Globus pallidus (tissue), 1 donor: ENCODE results near the gene PDE7B.
"Not testable (repeated sequence)": the region's sequence is repeated elsewhere in the genome, so short reads cannot be mapped to it uniquely, and the experiment has no call there.

ENCODE experiments used
- DNase-seq: peaks from one replicate; pipeline ENCODE4 v3.0.0-alpha.2; 2015; ENCODE audit warnings: low spot score

Gene PDE7B

DNA sequence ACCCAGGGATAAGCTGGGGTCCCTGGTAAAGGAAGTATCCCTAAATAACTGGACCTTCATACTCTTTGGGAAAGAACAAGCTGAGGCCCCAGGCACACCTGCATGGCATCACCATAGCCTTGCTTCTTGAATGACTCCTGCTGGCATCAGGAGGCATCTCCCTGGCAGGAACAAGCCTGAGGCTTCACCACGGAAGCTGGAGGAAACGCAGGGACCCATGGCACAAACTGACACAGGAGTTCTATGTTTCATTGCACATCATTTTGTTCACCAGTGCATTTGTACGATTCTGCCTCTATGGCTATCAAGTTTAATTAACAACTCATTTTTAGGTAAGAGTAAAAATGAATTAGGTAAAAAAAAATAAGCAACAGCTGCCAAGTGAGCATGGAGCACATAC lies 619 bp upstream of the PDE7B start:
- no peak for DNase-seq

DNA sequence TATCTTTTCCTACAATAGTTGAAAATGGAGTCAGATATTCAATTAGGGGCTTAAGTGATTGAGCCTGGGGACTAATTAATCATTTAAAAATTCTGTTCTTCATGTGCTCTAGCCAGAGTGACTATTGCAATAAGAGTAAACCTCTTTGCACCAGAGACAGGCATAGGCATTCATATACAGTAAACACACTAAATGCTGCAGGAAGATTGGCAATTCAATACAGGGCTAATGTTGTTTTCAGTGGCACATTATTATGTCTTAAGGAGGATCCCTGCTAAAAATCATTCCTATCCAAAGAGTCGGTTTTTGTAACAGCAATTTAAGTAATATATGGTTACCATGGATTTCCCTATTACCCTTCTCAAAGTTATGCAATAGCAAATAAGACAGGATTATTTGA lies 1.2 kb downstream of the PDE7B start:
- no peak for DNase-seq

DNA sequence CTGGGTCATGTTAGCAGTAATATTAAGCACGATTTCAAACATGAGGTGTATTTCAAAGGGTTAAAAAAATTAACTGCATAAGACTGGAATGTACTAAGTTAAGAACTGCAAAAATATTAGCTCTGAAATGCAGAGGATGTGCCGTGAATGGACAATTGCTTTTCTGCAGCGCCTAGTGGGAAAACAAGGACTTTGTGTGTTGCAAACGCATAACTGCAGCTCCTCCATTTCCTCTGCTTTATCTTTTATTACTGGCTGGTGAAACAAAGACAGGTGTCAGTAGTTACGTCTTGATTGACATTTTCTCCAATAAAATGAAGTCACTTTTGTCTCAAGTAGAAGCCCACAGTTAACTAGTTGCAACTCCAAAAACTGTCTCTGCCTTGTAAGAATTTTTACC lies 1.7 kb downstream of the PDE7B start:
- no peak for DNase-seq

DNA sequence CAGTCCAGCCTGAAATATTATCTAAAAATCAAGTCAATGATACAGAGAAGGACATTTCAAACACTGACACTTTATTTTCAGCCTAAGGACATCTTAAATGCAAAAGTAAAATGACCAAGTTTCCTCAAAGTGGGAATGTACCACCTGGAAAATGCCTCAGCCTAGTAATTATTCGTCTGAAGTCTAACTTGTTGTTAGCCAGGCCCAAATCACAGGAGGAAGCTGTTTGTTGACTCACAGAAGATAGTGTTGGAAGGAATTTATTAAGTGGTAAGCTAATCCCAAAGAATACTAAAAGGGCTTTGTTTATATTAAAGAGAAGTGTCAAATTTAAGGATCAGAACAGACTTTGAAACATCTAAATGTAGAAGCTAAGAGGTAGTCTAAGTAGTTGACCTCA lies 2.5 kb downstream of the PDE7B start:
- no peak for DNase-seq

DNA sequence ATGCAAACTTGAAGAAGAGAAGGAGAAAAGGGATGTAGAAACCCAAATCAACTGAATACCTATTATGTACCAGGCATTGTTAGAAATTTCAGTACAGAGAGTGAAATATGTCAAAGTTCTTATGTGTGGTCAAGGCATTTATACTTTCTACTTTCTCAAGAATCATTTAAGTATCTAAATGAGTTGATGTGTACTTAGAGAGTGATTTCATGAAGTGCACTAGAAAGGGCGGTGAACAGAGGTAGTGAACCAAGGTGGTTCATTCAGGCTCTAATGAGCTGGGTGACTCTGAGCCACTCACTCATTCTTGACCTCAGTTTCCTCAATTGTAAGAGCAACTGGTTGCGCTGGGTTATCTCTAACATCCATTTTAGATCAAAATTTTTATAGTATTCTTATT lies 3.3 kb downstream of the PDE7B start:
- DNase-seq: no peak

DNA sequence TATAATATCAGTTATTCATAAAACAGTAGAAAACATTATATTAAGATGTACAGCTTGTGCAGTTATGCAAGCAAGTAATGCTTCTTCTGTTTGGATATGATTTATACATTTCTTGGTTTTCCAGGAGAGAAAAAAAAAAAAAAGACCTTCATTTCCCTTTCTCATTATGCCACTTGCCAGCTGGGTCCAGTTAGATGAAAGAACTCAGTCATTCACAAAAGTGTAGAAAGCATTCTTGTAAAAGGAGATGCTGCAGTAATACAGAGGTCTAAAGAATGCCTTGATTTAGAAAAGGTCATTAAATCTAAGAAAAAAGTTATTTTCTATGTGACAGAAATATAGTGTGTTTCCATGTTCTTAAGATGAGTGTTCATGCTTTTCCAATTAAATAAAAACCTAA lies 7.4 kb downstream of the PDE7B start:
- DNase-seq: no peak

DNA sequence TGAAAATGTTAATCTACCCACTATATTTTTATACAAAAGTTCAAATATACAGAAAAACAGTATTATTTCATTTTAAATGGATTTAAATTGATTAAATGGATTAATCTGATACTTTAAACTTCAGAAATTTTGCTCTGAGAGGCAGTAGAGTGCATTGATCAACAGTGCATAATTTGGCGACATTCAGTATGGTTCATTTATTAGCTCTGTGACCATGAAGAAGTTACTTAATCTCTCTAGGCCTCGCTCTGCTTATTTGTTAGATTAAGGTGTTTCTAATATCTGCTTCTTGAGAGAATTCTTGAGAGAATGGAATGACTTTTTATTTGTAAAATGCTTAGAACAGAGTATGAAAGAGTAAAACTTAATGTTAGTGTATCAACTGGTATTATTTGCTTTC lies 8.9 kb downstream of the PDE7B start:
- no peak for DNase-seq

DNA sequence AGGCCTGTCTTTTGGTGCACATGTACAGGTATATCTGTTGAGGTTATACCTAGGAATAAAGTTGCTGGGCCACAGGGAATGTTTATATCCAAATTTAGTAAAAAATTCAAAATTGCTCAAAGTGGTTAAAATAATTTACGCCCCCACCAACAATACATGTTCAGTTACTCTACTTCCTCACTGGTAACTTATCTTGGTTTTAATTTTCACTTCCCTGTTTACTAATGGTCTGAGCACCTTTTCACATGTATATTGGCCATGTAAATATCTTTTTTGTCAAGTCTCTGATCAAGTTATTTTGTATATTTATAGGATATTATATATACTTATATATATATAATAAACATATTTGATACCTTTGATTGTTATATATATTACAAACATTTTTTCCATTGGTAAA lies 9.7 kb downstream of the PDE7B start:
- DNase-seq: no peak

DNA sequence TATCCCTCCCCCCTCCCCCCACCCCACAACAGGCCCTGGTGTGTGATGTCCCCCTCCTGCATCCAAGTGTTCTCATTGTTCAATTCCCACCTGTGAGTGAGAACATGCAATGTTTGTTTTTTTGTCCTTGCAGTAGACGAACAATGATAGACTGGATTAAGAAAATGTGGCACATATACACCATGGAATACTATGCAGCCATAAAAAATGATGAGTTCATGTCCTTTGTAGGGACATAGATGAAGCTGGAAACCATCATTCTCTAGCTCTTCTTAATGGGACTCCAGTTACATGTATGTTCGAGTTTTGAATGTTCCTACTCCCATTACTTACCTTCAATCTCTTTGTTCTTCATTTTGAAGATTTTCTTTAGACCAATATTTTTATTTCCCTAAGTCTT lies 13.4 kb downstream of the PDE7B start:
- not testable (repeated sequence) for DNase-seq

DNA sequence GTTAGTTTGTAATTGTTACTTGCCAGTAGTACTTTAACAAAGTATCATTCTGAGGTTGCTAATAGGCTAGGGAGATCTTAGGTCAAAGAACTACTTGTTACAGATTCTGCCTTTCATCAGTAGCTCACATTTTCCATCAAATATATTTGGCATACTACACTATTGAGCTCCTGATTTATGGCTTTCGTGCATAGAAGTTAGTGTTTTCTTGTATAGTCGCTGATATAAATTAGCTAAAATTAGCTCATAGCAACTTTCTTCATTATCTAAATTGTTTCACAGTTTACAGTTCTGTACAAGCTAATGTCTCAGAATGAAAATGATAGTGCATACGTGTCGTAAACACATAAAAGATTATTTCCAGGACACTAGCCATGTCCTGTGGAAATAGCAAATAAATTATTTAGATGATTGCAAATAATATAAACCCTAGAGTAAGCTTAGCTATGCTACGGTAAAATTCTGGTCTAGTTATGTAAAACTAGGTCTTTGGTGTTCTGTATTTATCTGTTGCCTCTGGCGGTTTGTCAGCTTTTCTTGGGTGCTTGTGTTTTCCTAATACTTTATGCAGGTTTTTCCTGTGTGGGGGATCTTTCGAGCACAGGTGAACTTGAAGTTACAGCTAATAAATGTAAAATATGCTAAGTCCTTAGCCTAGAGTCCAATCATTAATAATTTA lies 15.1 kb downstream of the PDE7B start:
- DNase-seq: no peak

DNA sequence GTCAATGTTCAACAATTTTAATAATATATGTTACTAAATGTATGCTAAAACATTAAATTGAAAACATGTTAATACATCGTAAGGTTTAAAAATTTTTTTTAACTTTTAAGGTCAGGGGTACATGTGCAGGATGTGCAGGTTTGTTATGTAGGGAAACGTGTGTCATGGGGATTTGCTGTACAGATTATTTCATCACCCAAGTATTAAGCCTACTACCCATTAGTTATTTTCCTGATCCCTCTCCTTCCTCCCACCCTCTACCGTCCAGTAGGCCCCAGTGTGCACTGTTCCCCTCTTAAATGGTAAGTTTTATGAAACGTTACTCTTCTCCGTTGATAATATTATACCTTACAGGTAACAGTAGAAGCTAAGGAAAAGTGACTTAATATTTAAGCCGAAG lies 15.8 kb downstream of the PDE7B start:
- DNase-seq: no peak

DNA sequence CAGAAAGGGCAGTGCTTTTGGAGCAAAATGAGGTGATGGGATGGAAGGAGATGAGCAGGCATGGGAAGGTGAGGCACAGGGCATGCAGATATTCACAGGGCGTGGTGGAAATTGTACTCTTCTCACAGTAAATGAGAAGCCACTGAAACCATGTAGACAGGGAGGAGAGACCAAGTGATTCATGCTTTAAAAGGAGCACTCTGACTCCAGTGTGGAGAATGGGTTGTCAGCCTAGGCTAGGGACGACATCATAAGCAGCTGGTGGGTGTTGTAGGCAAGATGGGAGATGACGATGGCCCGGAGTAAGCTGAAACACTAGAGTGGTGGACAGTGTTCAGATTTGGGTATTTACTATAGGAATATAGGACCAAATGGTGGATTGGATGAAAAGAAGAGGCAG lies 18.4 kb downstream of the PDE7B start:
- DNase-seq: no peak

DNA sequence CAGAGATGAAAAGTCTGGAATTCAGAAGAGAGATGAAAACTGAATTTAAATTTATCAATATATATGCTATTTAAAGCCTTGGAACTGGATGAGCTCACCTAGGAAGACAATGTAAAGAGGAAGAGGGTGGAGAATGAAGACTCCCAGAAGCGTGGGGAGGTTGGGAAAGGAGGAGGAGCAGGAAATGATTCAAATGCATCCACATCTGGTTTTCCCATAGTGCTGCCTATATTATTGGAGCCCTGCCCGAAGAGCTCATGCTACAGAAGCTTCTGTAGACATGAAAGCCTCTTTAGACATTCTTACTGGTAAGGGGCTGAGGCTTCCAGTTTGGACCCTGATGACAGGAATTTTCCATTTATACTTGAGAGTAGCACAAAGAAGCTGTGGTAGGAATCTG lies 19.2 kb downstream of the PDE7B start:
- DNase-seq: no peak

DNA sequence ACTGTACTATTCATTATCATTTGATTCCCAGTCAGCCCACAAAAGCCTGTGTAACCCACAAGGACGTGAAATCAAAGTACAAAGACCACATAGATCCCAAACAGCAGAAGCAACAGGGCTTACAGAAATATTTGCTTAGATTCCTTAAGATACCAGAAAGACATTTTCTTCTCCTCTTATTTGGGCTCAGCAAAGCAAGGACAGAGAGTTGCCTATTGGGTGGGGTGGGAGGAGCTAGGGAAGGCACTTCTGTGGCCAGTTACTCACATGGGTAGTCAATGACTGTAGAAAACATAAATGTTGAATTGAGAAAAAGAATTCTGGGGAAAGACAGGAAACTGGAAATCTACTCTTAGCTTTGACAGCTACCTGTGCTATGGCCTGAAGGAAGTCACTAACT lies 19.8 kb downstream of the PDE7B start:
- no peak for DNase-seq

DNA sequence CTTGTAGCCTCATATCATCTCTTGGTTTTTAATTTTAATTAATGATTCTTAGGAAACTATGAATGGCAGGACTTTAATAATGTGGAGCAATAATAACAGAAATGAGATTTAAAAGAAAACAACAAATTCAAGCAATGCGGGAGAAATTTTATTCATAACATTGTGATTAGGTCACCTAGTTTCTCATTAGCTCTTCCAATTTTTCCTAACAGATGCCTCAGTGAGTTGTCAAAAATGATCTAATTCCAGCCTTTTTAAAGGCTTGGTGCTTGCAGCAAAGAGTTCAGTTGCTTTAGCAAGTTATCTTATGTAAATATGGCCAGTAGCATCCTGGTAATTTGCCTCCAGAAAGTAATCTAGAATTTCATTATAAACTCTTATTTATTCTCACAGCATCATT lies 20.4 kb downstream of the PDE7B start:
- DNase-seq: no peak

DNA sequence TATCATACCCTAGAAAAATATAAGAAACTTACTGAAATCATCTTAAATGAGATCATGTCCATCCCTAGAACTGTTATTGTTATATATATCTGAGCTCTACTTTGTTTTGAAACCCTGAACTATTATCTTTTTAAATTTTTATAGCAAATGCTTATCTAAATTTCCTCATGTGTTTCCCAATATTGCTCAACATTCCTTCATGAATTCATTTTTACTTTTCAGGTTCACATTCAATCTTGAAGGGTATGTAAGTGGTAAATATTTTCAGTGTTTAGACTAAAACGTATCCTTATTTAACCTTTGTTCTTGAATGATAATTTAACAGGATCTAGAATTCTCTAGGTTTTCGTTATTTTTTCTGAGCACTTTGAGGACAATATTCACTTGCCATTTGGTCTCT lies 23.9 kb downstream of the PDE7B start:
- no peak for DNase-seq

DNA sequence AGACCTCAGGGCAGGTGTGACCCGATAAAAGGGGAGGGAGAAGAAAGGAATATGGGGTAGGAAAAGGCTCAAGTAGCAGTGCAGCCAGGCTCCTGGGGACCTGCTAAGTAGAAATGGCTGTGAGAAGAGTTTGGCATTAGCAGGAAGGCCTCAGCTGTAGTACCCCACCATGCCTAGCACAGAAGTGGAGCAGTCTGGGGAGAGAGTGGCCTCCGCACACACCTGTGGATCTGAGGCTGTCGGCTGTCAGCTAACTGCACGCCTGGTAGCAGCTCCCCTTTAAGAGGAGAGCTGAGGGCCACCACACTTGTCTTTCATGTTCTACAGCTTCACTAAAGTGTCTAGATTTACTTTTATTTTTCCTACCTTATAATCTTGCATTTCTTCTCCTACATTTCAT lies 24.6 kb downstream of the PDE7B start:
- DNase-seq: no peak

DNA sequence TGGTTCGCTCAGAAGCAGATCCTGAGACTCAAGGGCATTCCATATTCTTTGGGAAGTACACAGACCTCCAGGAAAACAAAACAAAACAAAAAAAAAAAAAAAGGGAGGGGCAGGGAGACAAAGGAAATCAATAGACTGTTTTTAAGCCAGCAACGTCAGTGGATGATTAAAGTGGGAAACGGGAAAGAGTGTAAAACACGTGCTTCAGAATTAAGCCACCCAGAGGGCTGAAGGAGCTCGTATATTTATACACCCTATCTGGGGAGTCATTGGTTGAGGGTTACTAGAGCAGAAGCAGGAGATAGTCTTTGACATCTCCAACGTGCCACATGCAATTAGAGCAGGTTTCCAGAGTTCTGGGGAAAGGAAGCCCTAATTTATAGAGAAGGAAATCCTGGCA lies 26.2 kb downstream of the PDE7B start:
- DNase-seq: no peak

DNA sequence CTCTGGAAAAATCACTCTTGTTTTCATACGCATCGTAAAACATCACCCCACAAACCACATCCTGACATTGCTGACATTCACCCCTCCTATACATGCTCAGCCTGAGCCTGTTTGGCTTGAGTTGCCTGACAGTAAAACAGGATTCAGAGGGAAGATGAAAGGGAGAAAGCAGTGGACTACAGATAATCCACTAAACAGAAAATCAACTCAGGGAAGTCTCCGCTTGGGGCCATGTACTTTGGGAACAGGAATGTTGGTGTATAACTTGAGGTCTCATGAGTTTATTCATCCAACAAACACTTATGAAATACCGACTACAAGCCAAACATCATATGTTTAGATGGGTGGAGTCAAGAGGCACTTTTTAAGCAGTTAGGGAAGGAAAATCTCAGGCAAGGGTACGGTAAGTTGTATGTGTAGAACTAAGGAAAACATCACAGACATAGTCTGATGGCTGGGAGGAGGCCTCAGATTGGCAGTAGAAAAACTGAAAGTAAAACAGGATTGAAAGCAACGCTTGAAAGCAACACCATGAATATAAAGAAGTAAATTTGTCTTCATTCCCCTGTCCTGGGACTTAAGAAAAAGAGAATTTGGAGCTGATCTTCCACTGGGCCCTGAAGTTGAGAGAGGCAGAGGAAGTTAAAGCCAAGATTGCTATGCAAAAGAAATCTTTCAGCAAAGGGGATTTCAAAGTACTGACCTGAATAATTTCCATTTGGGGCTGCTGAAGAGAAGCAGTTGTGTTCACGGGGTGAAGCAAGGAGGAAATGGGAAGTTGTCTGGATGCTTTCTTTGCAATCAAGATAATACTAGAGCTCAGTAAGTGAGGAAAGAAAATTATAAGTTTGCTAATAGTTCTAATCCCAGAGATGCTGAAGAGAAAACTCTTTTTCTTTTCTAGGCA lies 28.8 kb downstream of the PDE7B start:
- DNase-seq: no peak

DNA sequence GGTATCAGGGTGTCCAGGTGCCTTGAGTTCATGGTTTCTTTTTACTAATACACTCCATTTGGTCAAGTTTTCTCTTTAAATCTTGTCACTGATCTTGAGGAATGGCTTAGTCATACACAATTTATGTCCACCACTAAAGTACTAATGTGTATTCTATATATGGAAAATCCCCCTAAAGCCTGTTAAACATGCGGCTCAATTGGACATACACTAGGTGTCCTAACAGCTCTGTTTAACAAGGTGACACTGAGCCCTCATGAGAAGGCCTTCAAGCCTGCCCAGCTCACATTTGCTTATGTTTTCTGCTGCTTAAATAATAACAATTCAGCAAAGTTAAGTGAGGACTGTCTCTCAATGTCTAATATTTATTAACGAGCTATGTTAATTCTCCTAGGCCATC lies 31.5 kb downstream of the PDE7B start:
- DNase-seq: no peak

DNA sequence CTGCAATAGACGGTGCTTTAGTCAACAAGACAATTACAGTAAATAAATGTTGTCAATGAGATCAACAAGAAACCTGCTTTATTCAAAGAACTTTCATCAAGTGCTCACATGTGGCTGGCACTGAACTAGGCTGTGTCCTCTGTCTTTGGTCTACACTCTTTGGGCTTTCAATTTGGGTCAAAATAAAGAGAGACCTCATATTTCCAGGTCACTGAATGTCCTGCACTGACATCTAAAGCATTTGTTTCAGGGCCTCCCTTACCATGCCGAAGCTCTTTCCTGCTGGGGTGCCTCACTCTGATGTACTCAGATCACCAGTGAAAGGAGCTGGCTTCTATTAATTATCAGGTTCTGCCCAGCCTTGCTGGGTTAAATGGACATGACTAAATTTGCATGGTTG lies 32.0 kb downstream of the PDE7B start:
- DNase-seq: no peak

DNA sequence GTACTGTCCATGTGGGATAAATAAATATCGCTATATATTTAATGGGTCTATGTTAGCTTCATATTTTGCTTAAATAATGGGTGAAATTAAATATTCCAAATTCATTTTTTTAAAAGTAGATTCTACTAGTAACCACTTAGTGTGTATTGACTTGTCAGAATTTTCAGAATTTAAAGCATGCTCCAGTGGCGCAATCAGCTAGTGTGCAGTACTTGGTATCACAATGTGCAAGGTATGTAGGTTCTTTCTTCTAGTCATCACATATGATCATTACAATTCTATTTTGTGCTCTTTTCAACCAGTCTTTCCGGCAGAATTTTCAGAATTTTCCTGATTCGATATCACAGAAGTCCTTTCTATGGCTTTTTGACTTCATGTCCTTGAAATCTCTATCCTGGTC lies 32.6 kb downstream of the PDE7B start:
- no peak for DNase-seq

DNA sequence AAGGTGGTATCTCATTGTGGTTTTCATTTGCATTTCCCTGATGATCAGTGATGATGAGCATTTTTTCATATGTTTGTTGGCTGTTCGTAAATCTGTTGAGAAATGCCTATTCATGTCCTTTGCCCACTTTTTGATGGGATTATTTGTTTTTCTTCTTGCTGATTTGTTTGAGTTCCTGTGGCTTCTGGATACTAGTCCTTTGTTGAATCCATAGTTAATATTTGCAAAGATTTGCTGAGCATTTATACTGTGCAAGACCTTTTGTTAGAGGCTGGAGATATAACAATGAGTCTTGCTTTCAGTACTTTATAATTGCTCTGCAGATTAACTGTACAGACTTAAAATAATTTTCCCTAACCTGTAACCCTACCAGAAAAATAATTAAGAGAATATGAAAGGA lies 35.6 kb downstream of the PDE7B start:
- DNase-seq: no peak

DNA sequence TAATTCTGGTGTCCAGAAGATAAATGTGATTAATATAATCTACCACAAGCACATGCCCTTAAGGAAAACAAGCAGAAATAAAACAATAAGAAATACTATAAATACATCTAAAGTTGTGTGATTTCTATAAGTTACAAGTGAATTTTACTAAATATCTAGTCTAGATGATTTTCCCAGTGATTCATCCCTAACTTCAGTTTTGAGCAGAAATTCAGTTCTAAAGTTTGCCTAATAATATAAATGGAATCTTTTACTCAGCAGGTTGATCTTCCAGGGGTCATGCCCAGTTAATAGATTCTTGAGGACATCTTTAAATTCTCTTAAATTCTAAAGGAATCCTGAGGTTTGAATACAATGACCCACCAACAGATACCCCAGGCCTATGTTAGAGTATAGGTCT lies 37.3 kb downstream of the PDE7B start:
- no peak for DNase-seq
